ENCODE results near the gene GPR55. TPM values are rescaled to one million over a fixed set of nuclear protein-coding genes. Genes with fewer than 3 reads are reported as not detected.

GPR55 gene
- total RNA-seq, 1 experiment from 2014 or later: not detected

DNA sequence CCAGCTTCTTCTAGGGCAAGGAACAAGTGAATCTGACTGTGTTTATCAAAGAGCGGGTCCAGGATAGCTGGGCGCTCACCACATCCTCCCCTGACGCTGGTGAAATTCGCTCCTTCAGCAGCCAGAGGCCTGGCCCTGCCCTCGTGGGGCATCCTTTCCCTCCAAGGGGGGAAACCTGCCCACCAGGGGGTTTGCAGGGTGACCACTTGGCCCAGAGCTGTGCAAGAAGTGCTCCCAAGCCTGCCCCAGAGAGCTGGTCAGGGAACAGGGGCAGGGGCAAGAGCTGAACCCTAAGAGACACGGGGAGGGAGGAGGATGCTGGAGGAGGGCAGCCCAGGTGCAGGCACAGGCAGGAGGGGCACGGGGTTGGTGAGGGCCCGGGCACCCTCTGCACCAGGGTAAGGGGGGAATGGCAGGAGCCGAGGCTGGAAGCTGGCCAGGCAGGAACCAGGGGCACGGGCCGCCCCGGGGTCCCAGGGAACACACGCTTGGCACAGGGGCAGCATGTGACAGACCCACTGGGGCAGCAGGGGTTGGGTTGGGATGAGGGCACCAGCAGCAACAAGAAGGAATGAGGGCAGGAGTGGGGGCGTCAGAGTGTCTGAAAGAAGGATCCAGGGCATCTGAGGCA is 2.8 kb upstream of the GPR55 start:
- Histone ChIP-seq H3K9ac (ENCODE audit: extremely low read depth, insufficient read length, low read length) (no peak overlapping the region), H2AFZ (ENCODE audit: low read length) (no peak overlapping the region), H3K79me2 (ENCODE audit: insufficient read depth, low read length) (no peaks in the 10 kb centered on the region), H3K18ac (ENCODE audit: insufficient read length, low read depth, low read length) (no peak overlapping the region), H3K14ac (ENCODE audit: insufficient read depth, low read length) (no peak overlapping the region), H3K4ac (ENCODE audit: low read depth, low read length) (no peak overlapping the region), H3K9me3 (ENCODE audit: control insufficient read depth, low read depth, low read length) (no peaks in the 10 kb centered on the region), H4K8ac (replicated peaks; ENCODE audit: insufficient read length, low read depth, low read length) (no peak overlapping the region), H3K27ac (ENCODE audit: insufficient read length, low read depth, low read length) (no peak overlapping the region), H3K4me2 (ENCODE audit: insufficient read depth, insufficient read length, low read length) (no peak overlapping the region), H3K4me1 (ENCODE audit: insufficient read depth, low read length) (no peaks in the 10 kb centered on the region), H2BK5ac (ENCODE audit: insufficient read length, low read length) (no peak overlapping the region), H2AK5ac (ENCODE audit: insufficient read length, low read length) (no peak overlapping the region), H4K5ac (ENCODE audit: insufficient read length, low read depth, low read length) (no peak overlapping the region), H2BK12ac (ENCODE audit: insufficient read length, low read depth, low read length) (no peak overlapping the region), H2BK15ac (ENCODE audit: low read depth, low read length) (no peak overlapping the region), H2BK120ac (ENCODE audit: low read depth, low read length, poor library complexity, severe bottlenecking) (no peak overlapping the region), H3K79me1 (ENCODE audit: insufficient read depth, low read depth, low read length, poor library complexity, severe bottlenecking) (no peaks in the 10 kb centered on the region), H3K23ac (ENCODE audit: insufficient read length, low read depth, low read length) (no peak overlapping the region), H3K56ac (ENCODE audit: insufficient read length, low read depth, low read length) (no peak overlapping the region), H4K91ac (ENCODE audit: insufficient read length, low read depth, low read length) (no peak overlapping the region), H3T11ph (ENCODE audit: low read length) (no peak overlapping the region), H3K27me3 (ENCODE audit: insufficient read depth, low read length) (no peaks in the 10 kb centered on the region), H2BK20ac (ENCODE audit: low read depth, low read length, poor library complexity, severe bottlenecking) (no peak overlapping the region), H3K23me2 (ENCODE audit: insufficient read length, low read depth, low read length, poor library complexity, severe bottlenecking) (no peaks in the 10 kb centered on the region), H4K20me1 (ENCODE audit: control insufficient read depth, insufficient read depth, insufficient read length) (no peaks in the 10 kb centered on the region)
- DNase-seq: peak; percentile 17
- H3K36me3 Mint-ChIP-seq (ENCODE audit: insufficient read depth in 1 of 3, low read depth in 3 of 3): no peaks in the 10 kb centered on the region; a peak in 1 of 7 replicates
- H3K27ac Mint-ChIP-seq: no peak overlapping the region
- TF ChIP-seq, protein P1, sequence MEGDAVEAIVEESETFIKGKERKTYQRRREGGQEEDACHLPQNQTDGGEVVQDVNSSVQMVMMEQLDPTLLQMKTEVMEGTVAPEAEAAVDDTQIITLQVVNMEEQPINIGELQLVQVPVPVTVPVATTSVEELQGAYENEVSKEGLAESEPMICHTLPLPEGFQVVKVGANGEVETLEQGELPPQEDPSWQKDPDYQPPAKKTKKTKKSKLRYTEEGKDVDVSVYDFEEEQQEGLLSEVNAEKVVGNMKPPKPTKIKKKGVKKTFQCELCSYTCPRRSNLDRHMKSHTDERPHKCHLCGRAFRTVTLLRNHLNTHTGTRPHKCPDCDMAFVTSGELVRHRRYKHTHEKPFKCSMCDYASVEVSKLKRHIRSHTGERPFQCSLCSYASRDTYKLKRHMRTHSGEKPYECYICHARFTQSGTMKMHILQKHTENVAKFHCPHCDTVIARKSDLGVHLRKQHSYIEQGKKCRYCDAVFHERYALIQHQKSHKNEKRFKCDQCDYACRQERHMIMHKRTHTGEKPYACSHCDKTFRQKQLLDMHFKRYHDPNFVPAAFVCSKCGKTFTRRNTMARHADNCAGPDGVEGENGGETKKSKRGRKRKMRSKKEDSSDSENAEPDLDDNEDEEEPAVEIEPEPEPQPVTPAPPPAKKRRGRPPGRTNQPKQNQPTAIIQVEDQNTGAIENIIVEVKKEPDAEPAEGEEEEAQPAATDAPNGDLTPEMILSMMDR (conservative IDR thresholded peaks at IDR 0.05): no peak
- no CpG with 5 or more reads among the region's 14 CpGs for WGBS (ENCODE audit: extremely low coverage, insufficient read length, low lambda C conversion rate)
- no peak overlapping the region for H3K4me3 Mint-ChIP-seq
- H3K27me3 Mint-ChIP-seq (ENCODE audit: low read depth): peaks cover 4% of the 10 kb centered on the region
- no peaks in the 10 kb centered on the region for H3K9me3 Mint-ChIP-seq
- peaks cover 0 to 6% of the 10 kb centered on the region in 2 experiments for H3K4me1 Mint-ChIP-seq
